HepG2 (cell line): ENCODE results near the gene CAMK2A.

Experiments
- DPF2 ChIP-seq: sonication (generic); formaldehyde crosslinking; IDR thresholded peaks from 2 replicates; pipeline ENCODE4 v1.4.0; 2020; ENCODE audit warnings: mild to moderate bottlenecking, low read depth, missing genetic modification reagents, borderline replicate concordance
- TAF1 ChIP-seq: sonication (generic); formaldehyde crosslinking; IDR thresholded peaks from 2 replicates; pipeline ENCODE4 v1.4.0; 2020; ENCODE audit warnings: missing genetic modification reagents

GRCh38 chr5:150313501-150313900 is 23.9 kb upstream of the CAMK2A start:
- TF ChIP-seq DPF2 (no peak), TAF1 (no peak)
